ENCODE measurements around the gene CSMD2. TPM values are rescaled to one million over a fixed set of nuclear protein-coding genes. Genes with fewer than 3 reads are reported as not detected.

The CSMD2 gene
- total and polyA plus RNA-seq, 2 of the 8 experiments (the other 6 are each of a cell fraction or from before 2014, with no cell fraction given): 7.0 to 14.7 TPM

GRCh38 chr1:34188418-34188817 lies 23.4 kb upstream of the CSMD2 start:
- Histone ChIP-seq H3K23me2 (ENCODE audit: low read depth, low read length) (peaks cover 2% of the 10 kb centered on the region), H3K4ac (replicated peaks; ENCODE audit: insufficient read length, low read depth, low read length) (no peak overlapping the region), H2AFZ (ENCODE audit: low read length) (no peak overlapping the region), H2BK20ac (ENCODE audit: low read length) (no peak overlapping the region), H3K79me1 (ENCODE audit: low read depth, low read length) (no peaks in the 10 kb centered on the region), H3K27ac (ENCODE audit: low read depth, low read length) (no peak overlapping the region), H3K36me3 (ENCODE audit: control insufficient read depth in 2 of 4, insufficient read depth in 4 of 4, low read length in 3 of 4) (0 out of 8 replicates have a peak, but pooled peaks cover 0 to 6% (median 0%) of the 10 kb centered on the region in 4 experiments), H3K4me2 (ENCODE audit: insufficient read depth in 1 of 2, low read depth in 2 of 2, low read length in 2 of 2) (peak overlapping the region; percentile 39 to 75; a peak in 3 of 4 replicates), H3K9ac (replicated peaks in 1 of 4; ENCODE audit: extremely low read depth in 1 of 4, low read depth in 3 of 4, low read length in 3 of 4) (0 out of 7 replicates have a peak overlapping the region, but pooled peaks of 1 of the 4 experiments have one; percentile 29), H2BK5ac (ENCODE audit: low read depth, low read length) (peak overlapping the region; percentile 53; the same call in 1 of the 2 replicates), H4K8ac (ENCODE audit: extremely low read depth, insufficient read depth, low read length) (no peak overlapping the region), H3K9me3 (ENCODE audit: insufficient read depth in 2 of 2, low read depth in 1 of 2, low read length in 1 of 2) (peaks cover 11 to 13% of the 10 kb centered on the region in 2 experiments), H3K4me1 (replicated peaks in 1 of 4; ENCODE audit: control insufficient read depth in 3 of 4, insufficient read depth in 4 of 4, low read length in 3 of 4) (peaks cover 11 to 21% (median 18%) of the 10 kb centered on the region in 4 experiments), H3K4me3 (ENCODE audit: extremely low read depth in 1 of 4, insufficient read depth in 2 of 4, low read depth in 3 of 4, low read length in 4 of 4) (peak overlapping the region in 1 of 4 experiments; percentile 27; a peak in 1 of 8 replicates), H2BK12ac (ENCODE audit: low read depth, low read length) (no peak overlapping the region), H3K23ac (ENCODE audit: insufficient read length) (no peak overlapping the region), H3K27me3 (replicated peaks in 1 of 4; ENCODE audit: control insufficient read depth in 3 of 4, extremely low read depth in 1 of 4, insufficient read depth in 3 of 4, low read length in 3 of 4) (peaks cover 0 to 4% (median 2%) of the 10 kb centered on the region in 4 experiments; a peak in 3 of 7 replicates), H4K91ac (replicated peaks; ENCODE audit: insufficient read length, low read length) (no peak overlapping the region), H3K79me2 (ENCODE audit: control insufficient read depth in 1 of 2, insufficient read depth in 2 of 2, low read length in 2 of 2) (no peaks in the 10 kb centered on the region), H2BK15ac (ENCODE audit: low read length) (no peak overlapping the region), H4K20me1 (replicated peaks in 1 of 2; ENCODE audit: control insufficient read depth in 1 of 2, insufficient read depth in 2 of 2, low read length in 2 of 2) (peaks cover 0 to 3% of the 10 kb centered on the region in 2 experiments), H2AK5ac (ENCODE audit: low read depth, low read length) (no peak overlapping the region), H4K5ac (ENCODE audit: insufficient read length, low read depth, low read length) (no peak overlapping the region), H3K56ac (replicated peaks; ENCODE audit: insufficient read length, low read depth, low read length) (no peak overlapping the region), H3K14ac (ENCODE audit: insufficient read length) (no peak overlapping the region), H2BK120ac (replicated peaks; ENCODE audit: low read depth, low read length) (no peak overlapping the region), H3K18ac (ENCODE audit: extremely low read depth, low read length) (peak overlapping the region; percentile 57; the same call in 1 of the 2 replicates)
- FAIRE-seq (peak; percentile 92), DNase-seq (ENCODE audit: low read depth in 1 of 2, low spot score in 2 of 2) (peak in 1 of 2 experiments; percentile 61)
- 7% methylated on average over 8 of the region's 8 CpGs; no CpG with 5 or more reads in 1 of the 2 experiments for WGBS, 2 experiments (ENCODE audit: extremely low coverage in 1 of 2, insufficient coverage in 1 of 2, insufficient read length in 1 of 2, insufficient replicate concordance in 2 of 2, low coverage in 1 of 2, low lambda C conversion rate in 2 of 2, missing lambda C conversion rate in 1 of 2)
- POLR2A ChIA-PET (ENCODE audit: partially characterized antibody): interaction anchor here (0.7 to 3.5 kb wide), 5 partner anchors 9 to 52 kb away, joined by 3 to 15 read pairs (median 3); partner anchors contain the start of gene C1orf94
- CTCF ChIA-PET (ENCODE audit: partially characterized antibody): interaction anchor here (0.7 to 2.9 kb wide), 4 partner anchors 10 to 145 kb away, joined by 3 to 14 read pairs (median 3); no protein-coding TSS in a partner anchor
- TF ChIP-seq EZH2 (IDR thresholded peaks at IDR 0.05; ENCODE audit: low read depth, low read length, severe bottlenecking) (no peak), BACH1 (IDR thresholded peaks at IDR 0.05; ENCODE audit: low read length) (no peak)
